GM20000 (cell line): Measurements from ENCODE around the gene INA.

Experiments used
- DNase-seq: peaks from one replicate; pipeline ENCODE4 v3.0.0; 2012; ENCODE audit warnings: low spot score
- TF ChIP-seq, protein P1 (sequence below): IDR thresholded peaks from 2 replicates; pipeline ENCODE4 v1.5.1; 2012; ENCODE audit warnings: mild to moderate bottlenecking, control low read depth; ENCODE audit errors: extremely low read depth, missing control alignments

Gene INA

GRCh38 chr10:103327906-103328305, 51.0 kb downstream of the INA start:
- no peak for DNase-seq
- TF ChIP-seq, protein P1, sequence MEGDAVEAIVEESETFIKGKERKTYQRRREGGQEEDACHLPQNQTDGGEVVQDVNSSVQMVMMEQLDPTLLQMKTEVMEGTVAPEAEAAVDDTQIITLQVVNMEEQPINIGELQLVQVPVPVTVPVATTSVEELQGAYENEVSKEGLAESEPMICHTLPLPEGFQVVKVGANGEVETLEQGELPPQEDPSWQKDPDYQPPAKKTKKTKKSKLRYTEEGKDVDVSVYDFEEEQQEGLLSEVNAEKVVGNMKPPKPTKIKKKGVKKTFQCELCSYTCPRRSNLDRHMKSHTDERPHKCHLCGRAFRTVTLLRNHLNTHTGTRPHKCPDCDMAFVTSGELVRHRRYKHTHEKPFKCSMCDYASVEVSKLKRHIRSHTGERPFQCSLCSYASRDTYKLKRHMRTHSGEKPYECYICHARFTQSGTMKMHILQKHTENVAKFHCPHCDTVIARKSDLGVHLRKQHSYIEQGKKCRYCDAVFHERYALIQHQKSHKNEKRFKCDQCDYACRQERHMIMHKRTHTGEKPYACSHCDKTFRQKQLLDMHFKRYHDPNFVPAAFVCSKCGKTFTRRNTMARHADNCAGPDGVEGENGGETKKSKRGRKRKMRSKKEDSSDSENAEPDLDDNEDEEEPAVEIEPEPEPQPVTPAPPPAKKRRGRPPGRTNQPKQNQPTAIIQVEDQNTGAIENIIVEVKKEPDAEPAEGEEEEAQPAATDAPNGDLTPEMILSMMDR, result no peak

DNA sequence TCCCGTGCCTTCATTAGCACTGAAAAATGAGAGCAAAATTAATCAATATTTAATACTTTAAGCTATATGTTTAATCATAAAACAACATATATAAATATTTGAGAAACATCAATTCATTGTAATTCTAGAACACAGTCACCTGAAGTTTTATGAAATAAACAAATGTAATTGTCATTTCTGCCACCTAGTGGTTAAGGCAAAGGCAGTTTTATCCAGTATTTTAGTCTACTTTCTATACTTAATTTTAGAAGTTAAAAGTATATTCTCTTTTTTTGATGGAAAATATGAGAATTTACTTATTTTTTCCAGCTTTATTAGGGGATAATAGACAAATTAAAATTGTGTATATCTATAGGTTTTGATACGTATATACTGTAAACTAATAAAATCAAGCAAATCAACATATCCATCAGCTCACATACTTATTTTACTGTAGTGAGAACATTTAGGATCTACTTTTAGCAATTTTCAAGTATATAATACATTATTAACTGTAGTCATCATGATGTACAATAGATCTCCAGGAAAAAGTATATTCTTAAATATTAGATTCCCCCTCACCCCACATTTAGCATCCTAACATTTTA, 57.1 kb downstream of the INA start:
- DNase-seq, result peak; percentile 18
- TF ChIP-seq, protein P1, result no peak

DNA sequence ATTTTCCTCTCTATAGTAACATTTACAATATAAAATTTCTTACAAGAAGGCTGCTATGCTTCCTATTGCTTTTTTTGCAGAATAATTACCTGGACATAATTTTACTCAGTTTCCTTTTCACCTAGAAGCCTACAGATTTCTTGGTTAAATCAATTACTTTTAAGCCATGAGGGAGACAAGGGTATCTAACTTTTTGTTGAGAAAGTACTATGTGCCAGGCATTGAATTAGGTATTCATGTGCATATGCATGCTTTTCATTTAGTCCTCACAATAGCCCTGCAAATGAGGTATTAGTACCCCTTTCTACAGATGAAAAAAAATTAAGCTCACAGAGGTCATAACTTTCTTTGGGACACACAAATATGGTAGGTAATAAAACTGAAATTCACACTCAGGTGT, 57.6 kb downstream of the INA start:
- no peak for DNase-seq
- TF ChIP-seq, protein P1, result no peak

GRCh38 chr10:103336370-103336769, 59.4 kb downstream of the INA start:
- TF ChIP-seq, protein P1, result no peak
- DNase-seq, result no peak
